ENCODE results near the gene TACC2. TPM values are rescaled to one million over a fixed set of nuclear protein-coding genes. Genes with fewer than 3 reads are reported as not detected.
"Not testable (repeated sequence)": the region's sequence is repeated elsewhere in the genome, so short reads cannot be mapped to it uniquely, and the experiment has no call there.

TACC2 gene
- total RNA-seq, 4 donors from 2014 or later: 191 to 400 (median 261) TPM

DNA sequence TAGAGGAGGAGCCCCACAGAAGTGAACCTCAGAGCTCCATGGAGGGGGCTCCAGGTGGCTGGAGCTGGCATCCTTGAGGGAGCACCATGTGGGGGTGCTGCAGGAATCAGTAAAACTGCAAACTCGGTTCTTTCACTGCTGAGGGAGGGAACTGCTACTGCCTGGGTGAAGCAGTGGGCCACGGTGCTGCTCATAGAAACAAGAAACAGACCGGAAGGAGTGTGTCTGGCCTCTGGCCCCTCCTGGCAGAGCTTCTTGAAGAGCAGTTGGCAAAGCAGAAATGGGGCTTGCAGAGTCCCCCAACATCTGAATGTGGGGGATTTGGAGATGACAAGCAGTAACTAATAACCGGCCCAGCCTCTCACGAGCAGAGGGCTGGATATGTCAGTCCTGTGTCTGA, 23.8 kb downstream of the TACC2 start:
- H3K4me3 ChIP-seq (ENCODE audit: low read depth, poor library complexity, severe bottlenecking): no peak overlapping the region
- DNase-seq (ENCODE audit: low spot score in 2 of 2): no peak
- 85 to 88% methylated on average over 5 of the region's 5 CpGs for WGBS, 2 donors
- intact Hi-C loops (cut with DNase I; ENCODE audit: low total_unique reads): no loop called here
- TF ChIP-seq, protein P1, sequence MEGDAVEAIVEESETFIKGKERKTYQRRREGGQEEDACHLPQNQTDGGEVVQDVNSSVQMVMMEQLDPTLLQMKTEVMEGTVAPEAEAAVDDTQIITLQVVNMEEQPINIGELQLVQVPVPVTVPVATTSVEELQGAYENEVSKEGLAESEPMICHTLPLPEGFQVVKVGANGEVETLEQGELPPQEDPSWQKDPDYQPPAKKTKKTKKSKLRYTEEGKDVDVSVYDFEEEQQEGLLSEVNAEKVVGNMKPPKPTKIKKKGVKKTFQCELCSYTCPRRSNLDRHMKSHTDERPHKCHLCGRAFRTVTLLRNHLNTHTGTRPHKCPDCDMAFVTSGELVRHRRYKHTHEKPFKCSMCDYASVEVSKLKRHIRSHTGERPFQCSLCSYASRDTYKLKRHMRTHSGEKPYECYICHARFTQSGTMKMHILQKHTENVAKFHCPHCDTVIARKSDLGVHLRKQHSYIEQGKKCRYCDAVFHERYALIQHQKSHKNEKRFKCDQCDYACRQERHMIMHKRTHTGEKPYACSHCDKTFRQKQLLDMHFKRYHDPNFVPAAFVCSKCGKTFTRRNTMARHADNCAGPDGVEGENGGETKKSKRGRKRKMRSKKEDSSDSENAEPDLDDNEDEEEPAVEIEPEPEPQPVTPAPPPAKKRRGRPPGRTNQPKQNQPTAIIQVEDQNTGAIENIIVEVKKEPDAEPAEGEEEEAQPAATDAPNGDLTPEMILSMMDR (IDR thresholded peaks at IDR 0.05): no peak

DNA sequence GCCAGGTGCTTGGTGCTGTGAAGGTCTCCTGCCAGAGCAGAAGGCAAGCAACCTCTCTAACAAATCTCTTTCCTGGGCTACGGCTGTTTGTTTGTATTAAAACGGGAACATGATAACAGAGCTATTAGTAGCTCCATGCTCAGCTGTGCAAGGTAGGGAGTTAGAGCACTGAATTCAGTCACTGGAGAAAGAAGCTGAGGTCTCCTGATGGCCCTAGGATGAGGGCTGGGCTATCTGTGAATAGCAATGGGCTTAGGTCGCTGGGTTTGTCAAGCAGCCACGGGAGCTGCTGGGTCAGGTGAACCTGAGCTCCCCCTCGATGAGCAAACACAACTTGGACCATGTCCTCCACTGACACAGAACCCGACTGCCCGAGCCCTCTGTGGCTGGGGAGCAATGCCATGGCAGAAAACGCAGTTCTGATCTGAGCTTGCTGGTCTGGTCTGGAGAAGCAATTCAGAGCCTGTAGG, 24.4 kb downstream of the TACC2 start:
- intact Hi-C loops (cut with DNase I; ENCODE audit: low total_unique reads): no loop called here
- no peak for TF ChIP-seq POLR2A (IDR thresholded peaks at IDR 0.05)
- TF ChIP-seq, protein P1 (IDR thresholded peaks at IDR 0.05): no peak
- no peak overlapping the region for H3K4me3 ChIP-seq (ENCODE audit: low read depth, poor library complexity, severe bottlenecking)
- no peak for DNase-seq (ENCODE audit: low spot score in 2 of 2)
- WGBS, 2 donors: 79 to 89% methylated on average over 7 to 8 of the region's 8 CpGs

GRCh38 chr10:122014652-122015248, 25.8 kb downstream of the TACC2 start:
- no peak for TF ChIP-seq POLR2A (IDR thresholded peaks at IDR 0.05)
- TF ChIP-seq, protein P1 (IDR thresholded peaks at IDR 0.05): no peak
- no peak for DNase-seq (ENCODE audit: low spot score in 2 of 2)
- 65 to 76% methylated on average over 3 of the region's 3 CpGs for WGBS, 2 donors
- intact Hi-C loops (cut with DNase I; ENCODE audit: low total_unique reads): no loop called here
- H3K4me3 ChIP-seq (ENCODE audit: low read depth, poor library complexity, severe bottlenecking): no peak overlapping the region

- H3K4me3 ChIP-seq (ENCODE audit: low read depth, poor library complexity, severe bottlenecking); intact Hi-C loops (cut with DNase I; ENCODE audit: low total_unique reads); DNase-seq (ENCODE audit: low spot score in 2 of 2): not testable (repeated sequence)
- 60 to 68% methylated on average over 4 of the region's 4 CpGs for whole genome bisulfite sequencing, 2 donors
Measured at GRCh38 chr10:122017926-122018325, 29.0 kb downstream of the TACC2 start.

GRCh38 chr10:122018491-122018890, 29.5 kb downstream of the TACC2 start:
- DNase-seq (ENCODE audit: low spot score in 2 of 2): no peak
- WGBS, 2 donors: 18 to 25% methylated on average over 7 of the region's 7 CpGs
- H3K4me3 ChIP-seq (ENCODE audit: low read depth, poor library complexity, severe bottlenecking): no peak overlapping the region
- no peak for TF ChIP-seq POLR2A (IDR thresholded peaks at IDR 0.05)
- TF ChIP-seq, protein P1 (IDR thresholded peaks at IDR 0.05): no peak
- intact Hi-C loops (cut with DNase I; ENCODE audit: low total_unique reads): no loop called here

DNA sequence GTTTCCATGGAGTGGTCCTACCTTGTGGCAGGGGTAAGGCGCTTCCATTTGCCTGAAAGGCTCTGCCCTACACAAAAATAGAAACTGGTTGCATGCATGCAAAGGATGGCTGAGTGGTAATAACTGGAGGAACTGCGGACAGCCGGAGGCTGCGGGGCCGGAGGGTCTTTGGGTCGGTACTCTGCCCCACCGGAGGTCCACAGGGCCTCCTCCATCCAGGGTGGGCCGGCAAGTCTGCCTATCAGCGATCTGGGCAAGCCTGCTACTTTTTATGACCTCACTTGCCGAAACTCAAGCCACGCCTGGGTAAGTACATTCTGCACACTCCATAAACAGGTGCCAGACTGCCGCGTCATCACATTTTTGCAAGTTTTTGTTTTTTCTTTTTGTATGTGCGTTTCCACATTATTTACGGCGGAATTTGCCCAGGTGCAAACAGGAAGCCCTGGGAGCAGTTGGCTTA, 30.0 kb downstream of the TACC2 start:
- intact Hi-C loops (cut with DNase I; ENCODE audit: low total_unique reads): no loop called here
- no peak for TF ChIP-seq POLR2A (IDR thresholded peaks at IDR 0.05)
- TF ChIP-seq, protein P1 (IDR thresholded peaks at IDR 0.05): no peak
- no peak overlapping the region for H3K4me3 ChIP-seq (ENCODE audit: low read depth, poor library complexity, severe bottlenecking)
- WGBS, 2 donors: 60 to 64% methylated on average over 16 of the region's 16 CpGs
- DNase-seq (ENCODE audit: low spot score in 2 of 2): peak in 1 of 2 donors; percentile 54

Data from lower leg skin (tissue), 4 donors.